HepG2 (cell line): ENCODE data around the gene TCF19.
"Not testable (repeated sequence)": the region's sequence is repeated elsewhere in the genome, so short reads cannot be mapped to it uniquely, and the experiment has no call there.

Experiments used
- E2F1 ChIP-seq: sonication (generic); formaldehyde crosslinking; IDR thresholded peaks from 2 replicates; pipeline ENCODE4 v1.5.0; 2020; ENCODE audit warnings: missing genetic modification reagents
- KDM5A ChIP-seq: fragments of 200-600 bp; sonication (generic); IDR thresholded peaks from 2 replicates; pipeline ENCODE4 v1.7.0; 2018; ENCODE audit warnings: antibody characterized with exemption, mild to moderate bottlenecking, low read length, borderline replicate concordance
- SMC3 ChIP-seq: IDR thresholded peaks from 2 replicates; pipeline ENCODE4 v1.6.1; 2011; ENCODE audit warnings: low read length, improper control_type of control experiment
- THYN1 ChIP-seq: sonication (generic); formaldehyde crosslinking; IDR thresholded peaks from 2 replicates; pipeline ENCODE4 v1.8.1; 2023; ENCODE audit warnings: low read depth, mild to moderate bottlenecking, moderate library complexity, missing genetic modification reagents, borderline replicate concordance
- USF2 ChIP-seq, 2 experiments: sonication (generic) in 1 of 2; formaldehyde crosslinking in 1 of 2; IDR thresholded peaks; 2 replicates each; pipeline versions ENCODE4 v1.5.1 to v1.6.1; 2011 to 2020; ENCODE audit warnings: borderline replicate concordance in 1 of 2, low read depth in 1 of 2, low read length in 1 of 2, mild to moderate bottlenecking in 1 of 2, missing genetic modification reagents in 1 of 2, moderate library complexity in 1 of 2
- ZNF317 ChIP-seq: sonication (generic); formaldehyde crosslinking; IDR thresholded peaks from 2 replicates; pipeline ENCODE4 v1.5.0; 2020; ENCODE audit warnings: mild to moderate bottlenecking, missing genetic modification reagents

- not testable (repeated sequence) for TF ChIP-seq THYN1 (CRISPR knock-in tag); ZNF317; KDM5A; E2F1 (CRISPR knock-in tag); USF2 (IDR thresholded peaks at IDR 0.05; ENCODE audit: low read depth, low read length); USF2 (CRISPR knock-in tag; IDR thresholded peaks at IDR 0.05; ENCODE audit: borderline replicate concordance); SMC3
These were observed 38.0 kb downstream of the TCF19 start for GRCh38 chr6:31196251-31197022.
